H1 (cell line): Measurements from ENCODE around the gene RPTN. TPM values are rescaled to one million over a fixed set of nuclear protein-coding genes. Genes with fewer than 3 reads are reported as not detected.

ENCODE experiments used
- CTCF ChIA-PET: fragments of 300-600 bp; sonication (Branson Sonifier 250); formaldehyde crosslinking; loops from one replicate; lab custom pipeline; 2021; ENCODE audit not compliant: partially characterized antibody; lab: Charles Lee
- POLR2A ChIA-PET: fragments of 300-600 bp; sonication (Branson Sonifier 250); formaldehyde crosslinking; loops from one replicate; lab custom pipeline; 2021; ENCODE audit warnings: inconsistent platforms; ENCODE audit not compliant: partially characterized antibody; lab: Charles Lee
- DNase-seq, 2 experiments: peaks; one replicate each; pipeline versions ENCODE4 v3.0.0 to v3.0.0-alpha.2; 2010 to 2022; ENCODE audit warnings: low spot score in 2 of 2, low read depth in 1 of 2, mixed read lengths in 1 of 2
- FAIRE-seq: peaks from 2 replicates; lab custom pipeline; 2011; peaks lifted over from hg19 to GRCh38; lab: Jason Lieb, UNC
- H2AFZ ChIP-seq: 2 replicates; pipeline ENCODE4 v1.8.1; 2012; ENCODE audit warnings: low read length, inconsistent platforms
- H2AK5ac ChIP-seq: 2 replicates; pipeline ENCODE4 v1.6.1; 2013; ENCODE audit warnings: low read depth, low read length
- H2BK120ac ChIP-seq: replicated peaks from 2 replicates; pipeline ENCODE3; 2013; ENCODE audit warnings: low read depth, low read length, inconsistent platforms
- H2BK12ac ChIP-seq: 2 replicates; pipeline ENCODE4 v1.6.1; 2013; ENCODE audit warnings: low read depth, low read length
- H2BK15ac ChIP-seq: 2 replicates; pipeline ENCODE4 v1.6.1; 2013; ENCODE audit warnings: low read length
- H2BK20ac ChIP-seq: 2 replicates; pipeline ENCODE4 v1.6.1; 2013; ENCODE audit warnings: low read length
- H2BK5ac ChIP-seq: 2 replicates; pipeline ENCODE4 v1.6.1; 2013; ENCODE audit warnings: low read depth, low read length
- H3K14ac ChIP-seq: 2 replicates; pipeline ENCODE4 v1.6.1; 2013; ENCODE audit warnings: inconsistent platforms; ENCODE audit not compliant: insufficient read length
- H3K18ac ChIP-seq: 2 replicates; pipeline ENCODE4 v1.6.1; 2013; ENCODE audit warnings: low read length; ENCODE audit errors: extremely low read depth
- H3K23ac ChIP-seq: 2 replicates; pipeline ENCODE4 v1.6.1; 2013; ENCODE audit warnings: inconsistent platforms; ENCODE audit not compliant: insufficient read length
- H3K23me2 ChIP-seq: 2 replicates; pipeline ENCODE4 v1.6.1; 2013; ENCODE audit warnings: low read depth, low read length
- H3K27ac ChIP-seq: 2 replicates; pipeline ENCODE4 v1.6.1; 2011; ENCODE audit warnings: low read depth, low read length, inconsistent platforms
- H3K27me3 ChIP-seq, 4 experiments: replicated peaks in 1 of 4; 1 replicate in 1 of 4; 2 replicates in 3 of 4; pipeline versions ENCODE4 v1.6.1 to v1.8.1; 2011 to 2013; ENCODE audit warnings: low read length in 3 of 4, mild to moderate bottlenecking in 3 of 4, inconsistent platforms in 2 of 4, mixed read lengths in 2 of 4, moderate library complexity in 1 of 4; ENCODE audit not compliant: control insufficient read depth in 3 of 4, insufficient read depth in 3 of 4; ENCODE audit errors: extremely low read depth in 1 of 4
- H3K36me3 ChIP-seq, 4 experiments: 2 replicates each; pipeline versions ENCODE4 v1.6.1 to v1.8.1; 2011 to 2013; ENCODE audit warnings: mild to moderate bottlenecking in 4 of 4, low read length in 3 of 4, moderate library complexity in 2 of 4, control low read depth in 1 of 4, inconsistent platforms in 1 of 4; ENCODE audit not compliant: insufficient read depth in 4 of 4, control insufficient read depth in 2 of 4
- H3K4ac ChIP-seq: replicated peaks from 2 replicates; pipeline ENCODE3; 2013; ENCODE audit warnings: low read length, low read depth, mixed read lengths, inconsistent platforms; ENCODE audit not compliant: insufficient read length
- H3K4me1 ChIP-seq, 4 experiments: replicated peaks in 1 of 4; 1 replicate in 1 of 4; 2 replicates in 3 of 4; pipeline versions ENCODE4 v1.6.1 to v1.8.1; 2011 to 2013; ENCODE audit warnings: low read length in 3 of 4, inconsistent platforms in 2 of 4, mixed read lengths in 1 of 4; ENCODE audit not compliant: insufficient read depth in 4 of 4, control insufficient read depth in 3 of 4
- H3K4me2 ChIP-seq, 2 experiments: 2 replicates each; pipeline versions ENCODE4 v1.6.1 to v1.8.1; 2011 to 2013; ENCODE audit warnings: low read depth in 2 of 2, low read length in 2 of 2, control low read depth in 1 of 2, inconsistent platforms in 1 of 2, mild to moderate bottlenecking in 1 of 2; ENCODE audit not compliant: insufficient read depth in 1 of 2
- H3K4me3 ChIP-seq, 4 experiments: fragments of 200-600, 300-600 bp in 1 of 4; sonication (generic), shearing (Covaris generic), sonication (Bioruptor Twin) in 1 of 4; 2 replicates each; pipeline versions ENCODE4 v1.5.1 to v1.8.1; 2011 to 2016; ENCODE audit warnings: low read length in 4 of 4, low read depth in 3 of 4, control low read depth in 2 of 4, inconsistent platforms in 2 of 4, mild to moderate bottlenecking in 2 of 4, mixed read lengths in 1 of 4, moderate library complexity in 1 of 4; ENCODE audit not compliant: insufficient read depth in 2 of 4; ENCODE audit errors: extremely low read depth in 1 of 4
- H3K56ac ChIP-seq: replicated peaks from 2 replicates; pipeline ENCODE3; 2013; ENCODE audit warnings: low read depth, mild to moderate bottlenecking, mixed read lengths, low read length, inconsistent platforms; ENCODE audit not compliant: insufficient read length
- H3K79me1 ChIP-seq: 2 replicates; pipeline ENCODE4 v1.6.1; 2013; ENCODE audit warnings: low read depth, low read length, control low read depth
- H3K79me2 ChIP-seq, 2 experiments: 2 replicates each; pipeline versions ENCODE4 v1.6.1 to v1.8.1; 2012 to 2013; ENCODE audit warnings: low read length in 2 of 2, mild to moderate bottlenecking in 2 of 2, inconsistent platforms in 1 of 2; ENCODE audit not compliant: insufficient read depth in 2 of 2, control insufficient read depth in 1 of 2
- H3K9ac ChIP-seq, 4 experiments: replicated peaks in 1 of 4; 1 replicate in 1 of 4; 2 replicates in 3 of 4; pipeline versions ENCODE4 v1.6.1 to v1.8.1; 2011 to 2013; ENCODE audit warnings: low read depth in 3 of 4, low read length in 3 of 4, control low read depth in 2 of 4, mild to moderate bottlenecking in 2 of 4, moderate library complexity in 2 of 4, inconsistent platforms in 1 of 4; ENCODE audit errors: extremely low read depth in 1 of 4
- H3K9me3 ChIP-seq, 2 experiments: 2 replicates each; pipeline versions ENCODE4 v1.6.1 to v1.8.1; 2012 to 2013; ENCODE audit warnings: mild to moderate bottlenecking in 2 of 2, moderate library complexity in 2 of 2, control low read depth in 1 of 2, inconsistent platforms in 1 of 2, low read depth in 1 of 2, low read length in 1 of 2, mixed read lengths in 1 of 2; ENCODE audit not compliant: insufficient read depth in 2 of 2
- H4K20me1 ChIP-seq, 2 experiments: replicated peaks in 1 of 2; 2 replicates each; pipeline versions ENCODE3 to v1.8.1; 2011 to 2013; ENCODE audit warnings: inconsistent platforms in 2 of 2, low read length in 2 of 2, mild to moderate bottlenecking in 1 of 2; ENCODE audit not compliant: insufficient read depth in 2 of 2, control insufficient read depth in 1 of 2
- H4K5ac ChIP-seq: 2 replicates; pipeline ENCODE4 v1.6.1; 2013; ENCODE audit warnings: low read length, low read depth, mixed read lengths, inconsistent platforms; ENCODE audit not compliant: insufficient read length
- H4K8ac ChIP-seq: 2 replicates; pipeline ENCODE4 v1.8.0; 2013; ENCODE audit warnings: mild to moderate bottlenecking, moderate library complexity, low read length, inconsistent platforms; ENCODE audit not compliant: insufficient read depth; ENCODE audit errors: extremely low read depth
- H4K91ac ChIP-seq: replicated peaks from 2 replicates; pipeline ENCODE3; 2013; ENCODE audit warnings: low read length, mixed read lengths, inconsistent platforms; ENCODE audit not compliant: insufficient read length
- CTCF ChIP-seq, 3 experiments: IDR thresholded peaks; 1 replicate in 2 of 3; 2 replicates in 1 of 3; pipeline versions ENCODE4 v1.5.1 to v1.6.1; 2011; ENCODE audit warnings: low read length in 3 of 3, mild to moderate bottlenecking in 3 of 3, inconsistent platforms in 2 of 3, low read depth in 1 of 3, moderate library complexity in 1 of 3; ENCODE audit not compliant: insufficient read depth in 1 of 3; ENCODE audit errors: control extremely low read depth in 1 of 3
- RAD21 ChIP-seq, 2 experiments: IDR thresholded peaks in 1 of 2; conservative IDR thresholded peaks in 1 of 2; 2 replicates each; pipeline ENCODE4 v1.6.1; 2011; ENCODE audit warnings: low read depth in 2 of 2, low read length in 2 of 2, improper control_type of control experiment in 1 of 2, inconsistent platforms in 1 of 2, mild to moderate bottlenecking in 1 of 2, moderate library complexity in 1 of 2
- SP2 ChIP-seq: IDR thresholded peaks from 2 replicates; pipeline ENCODE4 v1.6.1; 2012; ENCODE audit warnings: mild to moderate bottlenecking, low read length, inconsistent platforms
- USF2 ChIP-seq: IDR thresholded peaks from 2 replicates; pipeline ENCODE4 v1.6.1; 2011; ENCODE audit warnings: low read length, improper control_type of control experiment
- WGBS, 2 experiments: shearing (Covaris generic) in 1 of 2; methylation state at CpG; one replicate each; pipeline versions ENCODE4 v1.1.6 to v1.1.7; 2013 to 2015; ENCODE audit warnings: low lambda C conversion rate in 2 of 2, mixed read lengths in 2 of 2, inconsistent platforms in 1 of 2, low coverage in 1 of 2, missing lambda C conversion rate in 1 of 2; ENCODE audit not compliant: insufficient replicate concordance in 2 of 2, insufficient coverage in 1 of 2, insufficient read length in 1 of 2; ENCODE audit errors: extremely low coverage in 1 of 2, missing lambda C conversion rate in 1 of 2; 5-methylcytosine and 5-hydroxymethylcytosine counted together
- polyA plus RNA-seq, 7 experiments: library from polyadenylated mRNA; depleted of rRNA in 3 of 7; stranded (reverse) in 5 of 7; unstranded in 2 of 7; fragments of >200 nt in 5 of 7; fragments of 200-250 nt in 2 of 7; gene quantifications; 1 replicate in 5 of 7; 2 replicates in 1 of 7; 4 replicates in 1 of 7; pipeline versions ENCODE4 v1.2.1 to v1.2.3, GENCODE V29; 2011 to 2013; ENCODE audit warnings: missing spikeins in 2 of 7, mixed read lengths in 2 of 7
- total RNA-seq: library from RNA; stranded (reverse); fragmentation: NEBNext Ultra II Directional; extraction: Animal tissue kit (Norgen Biotek cat#: 25700); gene quantifications from 2 replicates; pipeline ENCODE4 v1.2.1, GENCODE V29; 2021

Gene RPTN
- total and polyA plus RNA-seq, 2 of the 8 experiments (the other 6 are each of a cell fraction or from before 2014, with no cell fraction given) = not detected

- Histone ChIP-seq H3K4me3 (no peak overlapping the region), H3K23ac (no peak overlapping the region), H4K20me1 (no peaks in the 10 kb centered on the region), H3K27me3 (no peaks in the 10 kb centered on the region), H2BK15ac (no peak overlapping the region), H3K18ac (no peak overlapping the region), H3K27ac (no peak overlapping the region), H3K79me1 (no peaks in the 10 kb centered on the region), H3K4ac (no peak overlapping the region), H2BK5ac (no peak overlapping the region)
- POLR2A ChIA-PET = no interaction called here
- 0% methylated on average over 1 of the region's 1 CpG; no CpG with 5 or more reads in 1 of the 2 experiments for WGBS, 2 experiments
- no peak for TF ChIP-seq SP2
- TF ChIP-seq USF2 = no peak
- peak in 2 of 3 experiments; percentile 60 to 61; a peak in 3 of 4 replicates for TF ChIP-seq CTCF (IDR thresholded peaks at IDR 0.05; ENCODE audit: control extremely low read depth in 1 of 3, insufficient read depth in 1 of 3, low read depth in 1 of 3, low read length in 3 of 3)
- peak; percentile 63 to 74 for TF ChIP-seq RAD21 (IDR thresholded peaks at IDR 0.05 in 1 of 2, conservative IDR thresholded peaks at IDR 0.05 in 1 of 2; ENCODE audit: low read depth in 2 of 2, low read length in 2 of 2)
- TF ChIP-seq, all 59 proteins: peak for 2
- Histone ChIP-seq H4K8ac (no peak overlapping the region), H3K4me2 (no peak overlapping the region), H2AFZ (no peak overlapping the region), H2BK20ac (no peak overlapping the region), H3K36me3 (no peaks in the 10 kb centered on the region), H3K14ac (no peak overlapping the region), H2BK12ac (no peak overlapping the region), H3K56ac (no peak overlapping the region), H3K79me2 (no peaks in the 10 kb centered on the region), H4K91ac (no peak overlapping the region), H2AK5ac (no peak overlapping the region), H3K9me3 (peaks cover 32 to 56% of the 10 kb centered on the region in 2 experiments), H3K23me2 (no peaks in the 10 kb centered on the region), H3K4me1 (no peaks in the 10 kb centered on the region), H3K9ac (no peak overlapping the region), H4K5ac (no peak overlapping the region), H2BK120ac (no peak overlapping the region)
- DNase-seq (peak; percentile 2 to 52), FAIRE-seq (no peak)
- CTCF ChIA-PET = interaction anchor here (1.3 kb wide), 2 partner anchors 9 to 17 kb away, joined by 3 to 5 read pairs; no protein-coding TSS in a partner anchor
Measured at GRCh38 chr1:152141971-152142584, 16.9 kb downstream of the RPTN start.
